Measurements from ENCODE around the gene TRDN.

DNA sequence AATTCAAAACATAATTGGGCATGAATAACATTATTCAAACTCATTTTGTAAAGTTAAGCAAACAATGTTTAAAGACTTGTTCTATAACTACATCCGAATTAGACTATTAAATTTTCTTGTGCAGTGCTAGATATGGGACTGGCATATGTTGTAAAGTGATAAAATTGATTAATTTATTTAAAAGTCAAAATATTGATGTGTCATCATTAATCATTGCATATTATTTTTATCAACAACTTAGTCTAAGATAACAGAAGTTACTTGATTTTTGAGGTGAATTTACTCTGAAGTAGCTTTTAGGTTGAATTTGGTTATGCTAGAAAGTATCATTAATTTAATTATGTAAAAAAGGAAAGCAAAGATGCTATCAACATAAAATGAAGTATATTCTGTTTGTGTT is 396.1 kb downstream of the TRDN start:
- TF ChIP-seq, protein P1, sequence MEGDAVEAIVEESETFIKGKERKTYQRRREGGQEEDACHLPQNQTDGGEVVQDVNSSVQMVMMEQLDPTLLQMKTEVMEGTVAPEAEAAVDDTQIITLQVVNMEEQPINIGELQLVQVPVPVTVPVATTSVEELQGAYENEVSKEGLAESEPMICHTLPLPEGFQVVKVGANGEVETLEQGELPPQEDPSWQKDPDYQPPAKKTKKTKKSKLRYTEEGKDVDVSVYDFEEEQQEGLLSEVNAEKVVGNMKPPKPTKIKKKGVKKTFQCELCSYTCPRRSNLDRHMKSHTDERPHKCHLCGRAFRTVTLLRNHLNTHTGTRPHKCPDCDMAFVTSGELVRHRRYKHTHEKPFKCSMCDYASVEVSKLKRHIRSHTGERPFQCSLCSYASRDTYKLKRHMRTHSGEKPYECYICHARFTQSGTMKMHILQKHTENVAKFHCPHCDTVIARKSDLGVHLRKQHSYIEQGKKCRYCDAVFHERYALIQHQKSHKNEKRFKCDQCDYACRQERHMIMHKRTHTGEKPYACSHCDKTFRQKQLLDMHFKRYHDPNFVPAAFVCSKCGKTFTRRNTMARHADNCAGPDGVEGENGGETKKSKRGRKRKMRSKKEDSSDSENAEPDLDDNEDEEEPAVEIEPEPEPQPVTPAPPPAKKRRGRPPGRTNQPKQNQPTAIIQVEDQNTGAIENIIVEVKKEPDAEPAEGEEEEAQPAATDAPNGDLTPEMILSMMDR (IDR thresholded peaks at IDR 0.05): no peak
- no peak for TF ChIP-seq POLR2A (IDR thresholded peaks at IDR 0.05)

All from esophagus squamous epithelium (tissue), 4 donors.